Trophoblast cell (in vitro differentiated cells and primary cell): Measurements from ENCODE around the gene LRIT2.

ENCODE experiments used
- DNase-seq, 2 donors: peaks; one replicate each; pipeline ENCODE4 v3.0.0-alpha.2; 2016
- H2AFZ ChIP-seq: 2 replicates; pipeline ENCODE4 v1.6.1; 2013; ENCODE audit warnings: low read length, moderate library complexity, mild to moderate bottlenecking; ENCODE audit not compliant: insufficient read depth, poor library complexity
- H2AK5ac ChIP-seq: 2 replicates; pipeline ENCODE4 v1.6.1; 2013; ENCODE audit warnings: mild to moderate bottlenecking, low read length
- H2BK120ac ChIP-seq: 2 replicates; pipeline ENCODE4 v1.6.1; 2013; ENCODE audit warnings: low read length, mild to moderate bottlenecking, moderate library complexity; ENCODE audit not compliant: insufficient read depth, poor library complexity
- H2BK12ac ChIP-seq: 2 replicates; pipeline ENCODE4 v1.6.1; 2013; ENCODE audit warnings: mild to moderate bottlenecking, low read length, moderate library complexity
- H2BK5ac ChIP-seq: 2 replicates; pipeline ENCODE4 v1.6.1; 2013; ENCODE audit warnings: low read length, low read depth, moderate library complexity, mild to moderate bottlenecking; ENCODE audit not compliant: poor library complexity
- H3K14ac ChIP-seq: 2 replicates; pipeline ENCODE4 v1.6.1; 2013; ENCODE audit warnings: mild to moderate bottlenecking, low read length
- H3K18ac ChIP-seq: 2 replicates; pipeline ENCODE4 v1.6.1; 2013; ENCODE audit warnings: mild to moderate bottlenecking, low read length
- H3K23ac ChIP-seq: 2 replicates; pipeline ENCODE4 v1.6.1; 2013; ENCODE audit warnings: low read length
- H3K27ac ChIP-seq: 2 replicates; pipeline ENCODE4 v1.5.1; 2013; ENCODE audit warnings: low read depth, mild to moderate bottlenecking, inconsistent platforms, low read length, moderate library complexity
- H3K27me3 ChIP-seq: 2 replicates; pipeline ENCODE4 v1.6.1; 2013; ENCODE audit warnings: inconsistent platforms, mild to moderate bottlenecking, low read length, moderate library complexity; ENCODE audit not compliant: insufficient read depth
- H3K36me3 ChIP-seq, 2 experiments: 1 replicate in 1 of 2; 2 replicates in 1 of 2; pipeline ENCODE4 v1.6.1; 2013; ENCODE audit warnings: low read length in 2 of 2, mild to moderate bottlenecking in 2 of 2, moderate library complexity in 1 of 2; ENCODE audit not compliant: insufficient read depth in 2 of 2, control insufficient read depth in 1 of 2
- H3K4ac ChIP-seq: 2 replicates; pipeline ENCODE4 v1.6.1; 2013; ENCODE audit warnings: low read depth, mild to moderate bottlenecking, low read length, moderate library complexity
- H3K4me1 ChIP-seq, 2 experiments: 1 replicate in 1 of 2; 2 replicates in 1 of 2; pipeline ENCODE4 v1.6.1; 2013; ENCODE audit warnings: low read length in 2 of 2, mild to moderate bottlenecking in 2 of 2, moderate library complexity in 1 of 2; ENCODE audit not compliant: insufficient read depth in 2 of 2, control insufficient read depth in 1 of 2
- H3K4me2 ChIP-seq: 2 replicates; pipeline ENCODE4 v1.6.1; 2013; ENCODE audit warnings: inconsistent platforms, mild to moderate bottlenecking, low read length, moderate library complexity
- H3K4me3 ChIP-seq: 2 replicates; pipeline ENCODE4 v1.5.1; 2013; ENCODE audit warnings: mild to moderate bottlenecking, low read depth, low read length, inconsistent platforms
- H3K79me1 ChIP-seq: one replicate; pipeline ENCODE4 v1.6.1; 2013; ENCODE audit warnings: low read length
- H3K79me2 ChIP-seq: 2 replicates; pipeline ENCODE4 v1.6.1; 2013; ENCODE audit warnings: low read length, mild to moderate bottlenecking; ENCODE audit not compliant: control insufficient read depth, insufficient read depth, poor library complexity
- H3K9ac ChIP-seq: 2 replicates; pipeline ENCODE4 v1.6.1; 2013; ENCODE audit warnings: mild to moderate bottlenecking, low read length
- H3K9me3 ChIP-seq: 2 replicates; pipeline ENCODE4 v1.6.1; 2013; ENCODE audit warnings: low read depth, mild to moderate bottlenecking, control low read depth, inconsistent platforms, low read length; ENCODE audit not compliant: insufficient read depth
- H4K12ac ChIP-seq: 2 replicates; pipeline ENCODE4 v1.6.1; 2013; ENCODE audit warnings: low read depth, mild to moderate bottlenecking, low read length, moderate library complexity
- H4K8ac ChIP-seq: 2 replicates; pipeline ENCODE4 v1.6.1; 2013; ENCODE audit warnings: low read depth, mild to moderate bottlenecking, low read length, moderate library complexity
- H4K91ac ChIP-seq: one replicate; pipeline ENCODE4 v1.6.1; 2013; ENCODE audit warnings: low read depth, mild to moderate bottlenecking, low read length, moderate library complexity
- WGBS: extraction: QIAGEN DNeasy Blood & Tissue Kit; methylation state at CpG from one replicate; pipeline ENCODE4 v1.1.7; 2013; ENCODE audit warnings: missing lambda C conversion rate; ENCODE audit not compliant: insufficient read length, insufficient coverage; ENCODE audit errors: extremely low coverage; 5-methylcytosine and 5-hydroxymethylcytosine counted together

The LRIT2 gene

DNA sequence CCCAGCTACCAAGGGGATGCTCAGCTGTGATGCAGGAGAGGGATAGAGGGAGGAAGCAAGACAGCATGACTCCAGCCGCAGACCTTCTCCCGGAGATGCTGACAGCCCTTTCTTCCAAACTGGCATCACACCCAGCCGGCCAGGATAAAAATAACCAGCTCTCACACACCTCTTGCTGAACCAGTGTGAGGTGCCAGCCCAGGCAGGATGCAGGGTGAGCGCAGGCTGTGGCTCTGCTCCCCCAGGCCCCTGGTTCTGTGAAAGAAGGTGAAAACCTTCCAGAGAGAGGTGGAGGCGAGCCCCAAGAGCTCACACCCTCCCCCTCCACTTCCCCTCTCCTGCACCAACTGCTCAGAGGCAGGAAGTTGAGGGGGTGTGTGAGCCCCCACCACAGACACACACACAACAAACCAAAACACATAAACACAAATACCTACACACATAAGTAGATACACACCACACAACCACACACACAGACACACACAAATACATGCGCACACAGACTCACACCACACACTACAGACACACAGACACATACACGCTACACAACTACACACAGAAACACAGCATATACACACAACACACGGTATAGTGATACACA, 47.7 kb downstream of the LRIT2 start:
- Histone ChIP-seq H2AFZ (no peak overlapping the region), H3K9ac (no peak overlapping the region), H3K27ac (no peak overlapping the region), H3K14ac (no peak overlapping the region), H4K8ac (no peak overlapping the region), H3K27me3 (no peaks in the 10 kb centered on the region), H3K4ac (no peak overlapping the region), H2BK120ac (no peak overlapping the region), H2BK12ac (no peak overlapping the region), H3K79me1 (no peaks in the 10 kb centered on the region), H3K4me3 (no peak overlapping the region), H3K23ac (peak overlapping the region; percentile 34), H2BK5ac (no peak overlapping the region), H3K36me3 (no peaks in the 10 kb centered on the region), H3K9me3 (peaks cover 5% of the 10 kb centered on the region), H3K18ac (no peak overlapping the region), H3K79me2 (no peaks in the 10 kb centered on the region), H2AK5ac (no peak overlapping the region), H3K4me2 (no peak overlapping the region), H4K12ac (no peak overlapping the region), H3K4me1 (no peaks in the 10 kb centered on the region), H4K91ac (no peak overlapping the region)
- WGBS, result no CpG with 5 or more reads among the region's 8 CpGs
- no peak for DNase-seq

GRCh38 chr10:84176836-84177474, 48.4 kb downstream of the LRIT2 start:
- H3K27me3 ChIP-seq, result no peaks in the 10 kb centered on the region
- no peak overlapping the region for H4K91ac ChIP-seq
- no peaks in the 10 kb centered on the region for H3K79me2 ChIP-seq
- H2AFZ ChIP-seq, result no peak overlapping the region
- no peaks in the 10 kb centered on the region for H3K36me3 ChIP-seq
- no peak overlapping the region for H3K9ac ChIP-seq
- peaks cover 5% of the 10 kb centered on the region for H3K9me3 ChIP-seq
- H2BK120ac ChIP-seq, result no peak overlapping the region
- DNase-seq, result no peak
- H3K4me1 ChIP-seq, result no peaks in the 10 kb centered on the region
- H3K79me1 ChIP-seq, result no peaks in the 10 kb centered on the region
- H2BK5ac ChIP-seq, result no peak overlapping the region
- no peak overlapping the region for H4K12ac ChIP-seq
- no peak overlapping the region for H4K8ac ChIP-seq
- no CpG with 5 or more reads among the region's 4 CpGs for WGBS
- H2AK5ac ChIP-seq, result no peak overlapping the region
- no peak overlapping the region for H3K14ac ChIP-seq
- H3K27ac ChIP-seq, result no peak overlapping the region
- H3K23ac ChIP-seq, result no peak overlapping the region
- no peak overlapping the region for H2BK12ac ChIP-seq
- H3K4ac ChIP-seq, result no peak overlapping the region
- no peak overlapping the region for H3K4me2 ChIP-seq
- no peak overlapping the region for H3K18ac ChIP-seq
- H3K4me3 ChIP-seq, result no peak overlapping the region

GRCh38 chr10:84176351-84176750, 49.0 kb downstream of the LRIT2 start:
- Histone ChIP-seq H3K9me3 (peaks cover 5% of the 10 kb centered on the region), H4K12ac (no peak overlapping the region), H3K14ac (no peak overlapping the region), H3K18ac (no peak overlapping the region), H3K27me3 (no peaks in the 10 kb centered on the region), H3K9ac (no peak overlapping the region), H3K27ac (no peak overlapping the region), H3K4me3 (no peak overlapping the region), H3K23ac (no peak overlapping the region), H4K8ac (no peak overlapping the region), H3K79me2 (no peaks in the 10 kb centered on the region), H2BK12ac (no peak overlapping the region), H3K36me3 (no peaks in the 10 kb centered on the region), H3K4me2 (no peak overlapping the region), H2BK5ac (no peak overlapping the region), H3K4me1 (no peaks in the 10 kb centered on the region), H2AK5ac (no peak overlapping the region), H2BK120ac (no peak overlapping the region), H4K91ac (no peak overlapping the region), H2AFZ (no peak overlapping the region), H3K4ac (no peak overlapping the region), H3K79me1 (no peaks in the 10 kb centered on the region)
- DNase-seq, result no peak
- no CpG with 5 or more reads among the region's 4 CpGs for WGBS

GRCh38 chr10:84175436-84175835, 49.9 kb downstream of the LRIT2 start:
- H3K9ac ChIP-seq, result no peak overlapping the region
- H3K27ac ChIP-seq, result no peak overlapping the region
- H3K36me3 ChIP-seq, result no peaks in the 10 kb centered on the region
- H3K4me3 ChIP-seq, result peak overlapping the region; percentile 46
- no peak overlapping the region for H4K8ac ChIP-seq
- no peak overlapping the region for H3K14ac ChIP-seq
- H2AK5ac ChIP-seq, result no peak overlapping the region
- H3K9me3 ChIP-seq, result peaks cover 3% of the 10 kb centered on the region
- H4K91ac ChIP-seq, result no peak overlapping the region
- H2BK5ac ChIP-seq, result no peak overlapping the region
- no peak overlapping the region for H4K12ac ChIP-seq
- DNase-seq, result no peak
- H3K23ac ChIP-seq, result no peak overlapping the region
- H2BK12ac ChIP-seq, result no peak overlapping the region
- no peaks in the 10 kb centered on the region for H3K4me1 ChIP-seq
- H2AFZ ChIP-seq, result no peak overlapping the region
- H3K27me3 ChIP-seq, result no peaks in the 10 kb centered on the region
- no peaks in the 10 kb centered on the region for H3K79me2 ChIP-seq
- H3K4ac ChIP-seq, result no peak overlapping the region
- no peak overlapping the region for H3K4me2 ChIP-seq
- no peaks in the 10 kb centered on the region for H3K79me1 ChIP-seq
- no CpG with 5 or more reads among the region's 6 CpGs for WGBS
- H2BK120ac ChIP-seq, result no peak overlapping the region
- H3K18ac ChIP-seq, result no peak overlapping the region
